NCI-H82 treated with DMSO at 0.1 percent for 48 hours (cell line): ENCODE results near the gene KIAA0930.
"Not testable (repeated sequence)": the region's sequence is repeated elsewhere in the genome, so short reads cannot be mapped to it uniquely, and the experiment has no call there.

Experiments
- DNase-seq: peaks from one replicate; lab custom pipeline; 2025; ENCODE audit not compliant: unreplicated experiment; lab: John Stamatoyannopoulos, UW

KIAA0930 gene

GRCh38 chr22:45263463-45264269, 23.0 kb upstream of the KIAA0930 start:
- DNase-seq: peak; percentile 21

- no peak for DNase-seq
These were observed 22.3 kb upstream of the KIAA0930 start for GRCh38 chr22:45262931-45263462.

GRCh38 chr22:45262195-45262930, 21.7 kb upstream of the KIAA0930 start:
- no peak for DNase-seq

- DNase-seq: no peak
These were observed 20.9 kb upstream of the KIAA0930 start for GRCh38 chr22:45261407-45262088.

GRCh38 chr22:45260395-45260759, 19.7 kb upstream of the KIAA0930 start:
- DNase-seq: not testable (repeated sequence)

GRCh38 chr22:45259754-45260394, 19.2 kb upstream of the KIAA0930 start:
- no peak for DNase-seq

- not testable (repeated sequence) for DNase-seq
These were observed 17.2 kb upstream of the KIAA0930 start for GRCh38 chr22:45257941-45258340.

GRCh38 chr22:45254789-45255278, 14.1 kb upstream of the KIAA0930 start:
- DNase-seq: no peak

- no peak for DNase-seq
These were observed 13.7 kb upstream of the KIAA0930 start for GRCh38 chr22:45254388-45254787.

- no peak for DNase-seq
These were observed 12.4 kb upstream of the KIAA0930 start for GRCh38 chr22:45253039-45253641.

GRCh38 chr22:45251825-45252224, 11.1 kb upstream of the KIAA0930 start:
- no peak for DNase-seq

GRCh38 chr22:45248832-45249561, 8.3 kb upstream of the KIAA0930 start:
- no peak for DNase-seq

- no peak for DNase-seq
These were observed 5.6 kb upstream of the KIAA0930 start for GRCh38 chr22:45246060-45246985.

GRCh38 chr22:45244916-45245315, 4.2 kb upstream of the KIAA0930 start:
- no peak for DNase-seq

GRCh38 chr22:45242778-45243191, 2.1 kb upstream of the KIAA0930 start:
- no peak for DNase-seq

- DNase-seq: no peak
These were observed 437 bp downstream of the KIAA0930 start for GRCh38 chr22:45240104-45240809.

GRCh38 chr22:45239681-45240051, 1.0 kb downstream of the KIAA0930 start:
- DNase-seq: no peak
